ENCODE data around the gene GPR35.

The GPR35 gene

DNA sequence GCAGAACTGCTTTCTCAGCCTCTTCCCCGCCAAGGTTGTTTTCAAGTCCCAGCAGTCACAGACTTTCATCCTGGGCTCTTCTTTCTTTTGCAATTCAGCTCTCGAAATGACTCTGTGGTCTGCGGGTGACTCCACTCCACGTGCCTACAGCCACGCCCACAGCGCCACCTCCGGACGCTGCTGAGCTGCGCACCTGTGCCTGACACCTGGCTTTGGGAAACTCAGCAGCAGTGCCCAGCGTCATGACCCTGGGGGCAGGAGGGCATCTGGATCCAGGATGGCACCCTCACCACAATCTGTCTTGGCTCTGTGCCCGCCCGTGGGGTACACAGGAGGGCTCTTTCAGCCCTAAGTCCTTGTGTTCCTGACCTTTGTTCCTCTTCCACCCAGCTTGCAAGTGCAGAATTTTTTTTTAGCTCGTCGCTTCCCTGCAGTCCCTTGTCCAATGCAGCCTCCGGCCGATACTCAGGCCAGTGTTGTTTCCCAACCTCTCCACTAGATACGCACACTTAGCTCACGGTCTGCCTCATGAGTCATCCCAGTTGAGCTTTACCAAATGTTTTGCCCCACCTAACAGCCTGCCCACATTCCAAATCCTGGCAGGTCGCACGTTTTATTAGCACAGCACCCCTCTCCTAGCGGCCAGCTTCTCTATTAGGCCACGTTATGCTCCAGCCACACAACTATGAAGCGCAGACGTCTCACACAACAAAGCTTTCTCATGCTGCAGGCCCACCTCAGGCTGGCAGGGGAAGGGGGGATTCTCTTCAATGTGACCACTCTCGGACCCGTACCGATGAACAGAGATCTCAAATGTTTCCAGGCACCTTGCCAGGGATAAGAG is 45.3 kb upstream of the GPR35 start:
- no peak for DNase-seq (ENCODE audit: extremely low spot score)
- no peak for TF ChIP-seq FOXM1 (IDR thresholded peaks at IDR 0.05; ENCODE audit: borderline replicate concordance)
- TF ChIP-seq BHLHE40 (IDR thresholded peaks at IDR 0.05; ENCODE audit: borderline replicate concordance), result no peak
- TF ChIP-seq L3MBTL2 (conservative IDR thresholded peaks at IDR 0.05), result no peak
- TF ChIP-seq SP1 (IDR thresholded peaks at IDR 0.05), result no peak
- no peak for TF ChIP-seq ZNF384 (IDR thresholded peaks at IDR 0.05)
- no peak for TF ChIP-seq FOXK2 (IDR thresholded peaks at IDR 0.05)
- CTCF ChIA-PET, result interaction anchor here (0.6 kb wide), 1 partner anchor 13 kb away, joined by 3 read pairs; no protein-coding TSS in a partner anchor
- POLR2A ChIA-PET, result no interaction called here

DNA sequence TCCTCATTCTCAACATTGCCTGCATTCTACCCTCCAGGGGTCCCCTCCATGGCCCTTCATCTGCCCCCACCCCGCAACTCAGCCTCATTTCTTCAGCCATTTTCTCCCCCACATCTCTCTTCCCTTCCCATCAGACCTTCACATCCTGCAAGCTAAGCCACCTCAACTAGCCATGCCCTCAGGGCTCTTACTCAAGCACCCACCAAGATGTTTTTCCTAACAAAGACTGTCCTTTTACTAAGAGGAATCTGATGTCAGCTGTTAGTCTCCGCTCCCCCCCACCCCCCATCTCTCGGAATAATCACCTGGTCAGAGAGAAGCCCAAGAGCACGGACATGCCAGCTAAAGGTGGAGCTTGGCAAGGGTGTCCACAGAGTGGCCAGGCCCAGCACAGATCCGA is 43.5 kb upstream of the GPR35 start:
- DNase-seq (ENCODE audit: extremely low spot score), result no peak
- no peak for TF ChIP-seq SUZ12 (IDR thresholded peaks at IDR 0.05)
- TF ChIP-seq NFRKB (IDR thresholded peaks at IDR 0.05), result no peak
- no peak for TF ChIP-seq FOXM1 (IDR thresholded peaks at IDR 0.05; ENCODE audit: borderline replicate concordance)
- no peak for TF ChIP-seq ELF4 (IDR thresholded peaks at IDR 0.05)
- no peak for TF ChIP-seq ZNF384 (IDR thresholded peaks at IDR 0.05)
- TF ChIP-seq ARNT (IDR thresholded peaks at IDR 0.05), result no peak
- TF ChIP-seq CTBP1 (IDR thresholded peaks at IDR 0.05; ENCODE audit: borderline replicate concordance), result no peak
- no peak for TF ChIP-seq SP1 (IDR thresholded peaks at IDR 0.05)
- no peak for TF ChIP-seq L3MBTL2 (conservative IDR thresholded peaks at IDR 0.05)
- POLR2A ChIA-PET, result interaction anchor here (0.9 kb wide), 1 partner anchor 21 kb away, joined by 4 read pairs; the partner anchor contains the start of gene DUSP28
- CTCF ChIA-PET, result no interaction called here

DNA sequence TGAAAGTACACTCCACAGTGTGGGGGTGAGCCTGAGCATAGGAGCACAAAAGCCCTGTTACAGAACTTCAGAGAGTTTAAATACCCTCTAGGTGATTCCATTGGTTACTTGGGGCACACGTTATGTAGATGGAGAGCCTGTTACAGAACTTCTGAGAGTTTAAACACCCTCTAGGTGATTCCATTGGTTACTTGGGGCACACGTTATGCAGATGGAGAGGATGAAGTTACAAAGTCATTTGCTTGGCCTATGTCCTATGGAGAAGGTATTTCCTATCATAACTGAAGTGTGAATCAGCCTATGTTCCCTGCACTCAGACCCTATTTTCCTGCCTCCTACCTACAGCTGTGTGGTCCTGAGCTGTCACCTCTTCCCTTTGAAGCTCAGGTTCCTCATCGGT is 42.5 kb upstream of the GPR35 start:
- no peak for DNase-seq (ENCODE audit: extremely low spot score)
- ChIA-PET CTCF (no interaction called here), POLR2A (no interaction called here)
- TF ChIP-seq FOXM1 (IDR thresholded peaks at IDR 0.05; ENCODE audit: borderline replicate concordance), result no peak
- TF ChIP-seq FOXK2 (IDR thresholded peaks at IDR 0.05), result no peak
- TF ChIP-seq L3MBTL2 (conservative IDR thresholded peaks at IDR 0.05), result no peak
- TF ChIP-seq CTBP1 (IDR thresholded peaks at IDR 0.05; ENCODE audit: borderline replicate concordance), result no peak
- no peak for TF ChIP-seq ZNF384 (IDR thresholded peaks at IDR 0.05)

DNA sequence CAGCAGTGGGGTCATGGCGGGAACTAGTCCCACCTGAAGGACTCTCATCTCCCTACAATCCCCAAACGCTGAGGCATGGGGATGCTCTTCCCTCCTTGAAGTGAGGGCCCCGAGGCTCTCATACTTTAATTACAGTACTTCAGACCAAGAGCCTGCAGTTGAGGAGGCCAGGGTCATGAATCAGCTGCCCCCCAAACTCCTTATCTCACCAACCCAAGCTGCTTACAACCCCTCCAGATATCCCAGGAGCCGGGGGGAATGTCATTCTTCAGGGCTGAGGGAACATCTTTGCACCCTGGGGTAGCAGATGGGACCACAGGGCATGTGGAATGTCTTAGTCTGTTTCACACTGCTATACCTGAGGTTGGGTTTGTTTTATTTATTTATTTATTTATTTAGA is 41.5 kb upstream of the GPR35 start:
- CTCF ChIA-PET, result no interaction called here
- no peak for TF ChIP-seq HDGF (IDR thresholded peaks at IDR 0.05; ENCODE audit: borderline replicate concordance)
- no peak for TF ChIP-seq L3MBTL2 (conservative IDR thresholded peaks at IDR 0.05)
- no peak for TF ChIP-seq CTBP1 (IDR thresholded peaks at IDR 0.05; ENCODE audit: borderline replicate concordance)
- no peak for TF ChIP-seq ELF4 (IDR thresholded peaks at IDR 0.05)
- no peak for TF ChIP-seq SP1 (IDR thresholded peaks at IDR 0.05)
- no peak for DNase-seq (ENCODE audit: extremely low spot score)
- POLR2A ChIA-PET, result no interaction called here

DNA sequence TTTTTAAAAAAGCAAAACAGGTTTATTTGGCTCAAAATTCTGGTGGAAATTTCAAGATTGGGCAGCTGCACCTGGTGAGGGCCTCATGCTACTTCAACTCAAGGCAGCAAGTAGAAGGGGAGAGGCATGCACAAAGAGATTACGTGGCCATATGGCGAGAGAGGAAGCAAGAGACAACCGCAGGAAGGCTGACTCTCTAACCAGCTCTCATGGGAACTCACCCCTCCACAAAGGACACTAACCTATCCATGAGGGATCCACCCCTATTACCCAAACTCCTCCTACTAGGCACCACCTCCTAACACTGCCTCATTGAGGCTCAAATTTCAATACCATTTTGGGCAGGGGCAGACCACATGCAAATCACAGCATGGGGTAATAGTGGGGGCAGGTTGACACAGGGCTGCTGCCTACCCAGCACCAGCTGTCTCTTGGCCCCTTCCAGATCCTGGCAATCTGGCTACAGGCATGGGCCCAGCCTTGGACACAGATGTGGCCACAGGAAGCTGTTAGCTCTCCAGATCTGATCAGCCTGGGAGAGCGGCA is 40.7 kb upstream of the GPR35 start:
- TF ChIP-seq ARNT (IDR thresholded peaks at IDR 0.05) (no peak), FOXK2 (IDR thresholded peaks at IDR 0.05) (no peak), TARDBP (IDR thresholded peaks at IDR 0.05) (no peak), HDGF (IDR thresholded peaks at IDR 0.05; ENCODE audit: borderline replicate concordance) (no peak), ELF4 (IDR thresholded peaks at IDR 0.05) (no peak), LEF1 (IDR thresholded peaks at IDR 0.05; ENCODE audit: borderline replicate concordance) (no peak), SUZ12 (IDR thresholded peaks at IDR 0.05) (no peak), FOXM1 (IDR thresholded peaks at IDR 0.05; ENCODE audit: borderline replicate concordance) (no peak), ZNF384 (IDR thresholded peaks at IDR 0.05) (no peak), FOXA1 (IDR thresholded peaks at IDR 0.05) (no peak), CTBP1 (IDR thresholded peaks at IDR 0.05; ENCODE audit: borderline replicate concordance) (no peak), SP1 (IDR thresholded peaks at IDR 0.05) (no peak), NFRKB (IDR thresholded peaks at IDR 0.05) (no peak), BHLHE40 (IDR thresholded peaks at IDR 0.05; ENCODE audit: borderline replicate concordance) (no peak), L3MBTL2 (conservative IDR thresholded peaks at IDR 0.05) (no peak)
- TF ChIP-seq, protein P1, sequence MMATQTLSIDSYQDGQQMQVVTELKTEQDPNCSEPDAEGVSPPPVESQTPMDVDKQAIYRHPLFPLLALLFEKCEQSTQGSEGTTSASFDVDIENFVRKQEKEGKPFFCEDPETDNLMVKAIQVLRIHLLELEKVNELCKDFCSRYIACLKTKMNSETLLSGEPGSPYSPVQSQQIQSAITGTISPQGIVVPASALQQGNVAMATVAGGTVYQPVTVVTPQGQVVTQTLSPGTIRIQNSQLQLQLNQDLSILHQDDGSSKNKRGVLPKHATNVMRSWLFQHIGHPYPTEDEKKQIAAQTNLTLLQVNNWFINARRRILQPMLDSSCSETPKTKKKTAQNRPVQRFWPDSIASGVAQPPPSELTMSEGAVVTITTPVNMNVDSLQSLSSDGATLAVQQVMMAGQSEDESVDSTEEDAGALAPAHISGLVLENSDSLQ (IDR thresholded peaks at IDR 0.05), result no peak
- CTCF ChIA-PET, result interaction anchor here (0.6 kb wide), 1 partner anchor 11 kb away, joined by 3 read pairs; no protein-coding TSS in a partner anchor
- POLR2A ChIA-PET, result interaction anchor here (1.4 to 2.9 kb wide), 2 partner anchors 15 to 19 kb away, joined by 3 to 23 read pairs; no protein-coding TSS in a partner anchor
- DNase-seq (ENCODE audit: extremely low spot score), result no peak

DNA sequence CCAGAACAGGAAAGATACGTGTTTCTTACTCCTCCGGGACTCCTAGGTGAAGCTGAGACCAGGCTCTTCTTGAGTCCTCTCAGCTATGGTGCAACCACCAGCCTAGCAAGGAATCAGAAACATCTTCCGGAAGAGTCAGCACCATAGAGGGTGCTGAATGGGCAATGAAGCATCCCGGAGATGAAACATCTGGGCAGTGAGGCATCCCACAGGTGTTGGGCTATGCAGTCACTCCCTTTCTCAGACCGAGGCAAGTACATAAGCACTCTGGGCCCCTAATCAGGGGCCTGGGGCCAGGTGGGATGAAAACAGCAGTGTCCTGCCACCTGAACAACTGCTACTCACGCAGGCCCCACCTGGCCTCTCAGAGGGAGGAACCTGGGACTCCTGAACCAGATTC is 40.2 kb upstream of the GPR35 start:
- ChIA-PET POLR2A (interaction anchor here (1.4 to 2.9 kb wide), 3 partner anchors 16 to 38 kb away, joined by 3 to 23 read pairs (median 6); no protein-coding TSS in a partner anchor), CTCF (interaction anchor here (0.6 kb wide), 1 partner anchor 12 kb away, joined by 3 read pairs; no protein-coding TSS in a partner anchor)
- DNase-seq (ENCODE audit: extremely low spot score), result no peak
- no peak for TF ChIP-seq ZNF384 (IDR thresholded peaks at IDR 0.05)
- TF ChIP-seq BHLHE40 (IDR thresholded peaks at IDR 0.05; ENCODE audit: borderline replicate concordance), result no peak
- TF ChIP-seq NFRKB (IDR thresholded peaks at IDR 0.05), result no peak
- TF ChIP-seq, protein P1 (IDR thresholded peaks at IDR 0.05), result no peak
- no peak for TF ChIP-seq FOXM1 (IDR thresholded peaks at IDR 0.05; ENCODE audit: borderline replicate concordance)
- TF ChIP-seq SP1 (IDR thresholded peaks at IDR 0.05), result no peak
- no peak for TF ChIP-seq SUZ12 (IDR thresholded peaks at IDR 0.05)
- no peak for TF ChIP-seq ARNT (IDR thresholded peaks at IDR 0.05)
- TF ChIP-seq TARDBP (IDR thresholded peaks at IDR 0.05), result no peak
- no peak for TF ChIP-seq LEF1 (IDR thresholded peaks at IDR 0.05; ENCODE audit: borderline replicate concordance)
- TF ChIP-seq L3MBTL2 (conservative IDR thresholded peaks at IDR 0.05), result no peak
- TF ChIP-seq FOXA1 (IDR thresholded peaks at IDR 0.05), result no peak
- TF ChIP-seq FOXK2 (IDR thresholded peaks at IDR 0.05), result no peak
- TF ChIP-seq HDGF (IDR thresholded peaks at IDR 0.05; ENCODE audit: borderline replicate concordance), result no peak
- TF ChIP-seq CTBP1 (IDR thresholded peaks at IDR 0.05; ENCODE audit: borderline replicate concordance), result no peak
- no peak for TF ChIP-seq ELF4 (IDR thresholded peaks at IDR 0.05)

Data from HEK293T (cell line).